Activated CD8-positive, alpha-beta T cell treated with anti-CD3 and anti-CD28 coated beads for 36 hours (primary cell): ENCODE results near the gene CCDC97. TPM values are rescaled to one million over a fixed set of nuclear protein-coding genes. Genes with fewer than 3 reads are reported as not detected.

ENCODE experiments used
- ATAC-seq: fragments of 200-7000 bp; cut with Tn5 transposase; one replicate; pipeline ENCODE4 v1.10.0; 2021; ENCODE audit warnings: mild to moderate bottlenecking, moderate library complexity
- CTCF ChIA-PET: fragments of 350-600 bp; sonication (Branson Sonifier 250); formaldehyde crosslinking; loops from one replicate; lab custom pipeline; 2021; ENCODE audit warnings: antibody characterized with exemption; lab: Charles Lee
- POLR2A ChIA-PET: fragments of 350-600 bp; sonication (Branson Sonifier 250); formaldehyde crosslinking; loops from one replicate; lab custom pipeline; 2021; ENCODE audit warnings: antibody characterized with exemption; lab: Charles Lee
- DNase-seq: peaks from one replicate; pipeline ENCODE4 v3.0.0-alpha.2; 2020
- H3K27ac Mint-ChIP-seq: one replicate; pipeline ENCODE4 v1.8.0; 2021; ENCODE audit warnings: mild to moderate bottlenecking, mixed read lengths
- H3K27me3 Mint-ChIP-seq: one replicate; pipeline ENCODE4 v1.8.0; 2021; ENCODE audit warnings: mixed read lengths
- H3K36me3 Mint-ChIP-seq: one replicate; pipeline ENCODE4 v1.8.0; 2021; ENCODE audit warnings: low read depth, mixed read lengths
- H3K4me1 Mint-ChIP-seq: one replicate; pipeline ENCODE4 v1.8.0; 2021; ENCODE audit warnings: low read depth, mixed read lengths
- H3K4me3 Mint-ChIP-seq: one replicate; pipeline ENCODE4 v1.8.0; 2021; ENCODE audit warnings: mild to moderate bottlenecking, moderate library complexity, mixed read lengths
- H3K9me3 Mint-ChIP-seq: one replicate; pipeline ENCODE4 v1.8.0; 2021; ENCODE audit warnings: mixed read lengths
- intact Hi-C: fragments of 100-400 bp; cut with micrococcal nuclease; formaldehyde crosslinking; loops from one replicate; pipeline ENCODE4 v1.10.0; 2022
- total RNA-seq, 2 experiments: library from RNA; stranded (reverse); gene quantifications; one replicate each; pipeline ENCODE4 v1.2.3, GENCODE V29; 2021
- TF ChIP-seq, protein P1 (sequence below): fragments of 200-600 bp; IDR thresholded peaks from one replicate; pipeline ENCODE4 v1.8.0; 2022; ENCODE audit warnings: antibody characterized with exemption, mild to moderate bottlenecking

CCDC97 gene
- total RNA-seq, 2 experiments from 2014 or later: 15.9 to 20.4 TPM

DNA sequence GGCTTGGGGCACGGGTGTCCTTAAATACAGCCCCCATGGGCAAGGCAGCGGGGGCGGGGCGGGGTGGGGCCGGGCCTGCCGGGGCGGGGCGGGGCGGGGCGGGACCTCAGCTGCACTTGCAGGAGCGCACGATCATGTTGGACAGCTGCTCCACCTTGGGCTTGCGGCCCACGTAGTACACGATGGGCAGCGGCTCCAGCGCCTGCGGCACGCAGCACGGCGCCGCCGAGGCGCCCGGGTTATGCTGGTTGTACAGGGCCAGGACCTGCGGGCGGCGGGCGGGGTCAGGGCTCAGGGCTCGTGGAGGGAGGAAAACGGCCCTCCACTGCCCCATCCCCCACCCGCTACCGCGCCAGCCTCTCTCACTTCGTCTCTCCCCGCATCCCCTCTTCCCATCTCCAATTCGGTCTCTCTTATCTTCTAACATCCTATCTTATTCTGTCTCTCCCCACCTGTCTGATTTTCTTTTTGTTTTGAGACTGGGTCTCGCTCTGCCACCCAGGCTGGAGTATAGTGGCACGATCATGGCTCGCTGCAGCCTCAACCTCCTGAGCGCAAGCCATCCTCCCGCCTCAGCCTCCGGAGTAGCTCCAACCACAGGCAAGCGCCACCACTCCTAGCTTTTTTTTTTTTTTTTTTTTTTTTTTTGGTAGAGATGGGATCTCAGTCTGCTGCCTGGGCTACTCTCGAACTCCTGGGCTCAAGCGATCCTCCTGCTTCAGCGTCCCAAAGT, 21.1 kb downstream of the CCDC97 start:
- POLR2A ChIA-PET: no interaction called here
- intact Hi-C loops: no loop called here
- TF ChIP-seq, protein P1, sequence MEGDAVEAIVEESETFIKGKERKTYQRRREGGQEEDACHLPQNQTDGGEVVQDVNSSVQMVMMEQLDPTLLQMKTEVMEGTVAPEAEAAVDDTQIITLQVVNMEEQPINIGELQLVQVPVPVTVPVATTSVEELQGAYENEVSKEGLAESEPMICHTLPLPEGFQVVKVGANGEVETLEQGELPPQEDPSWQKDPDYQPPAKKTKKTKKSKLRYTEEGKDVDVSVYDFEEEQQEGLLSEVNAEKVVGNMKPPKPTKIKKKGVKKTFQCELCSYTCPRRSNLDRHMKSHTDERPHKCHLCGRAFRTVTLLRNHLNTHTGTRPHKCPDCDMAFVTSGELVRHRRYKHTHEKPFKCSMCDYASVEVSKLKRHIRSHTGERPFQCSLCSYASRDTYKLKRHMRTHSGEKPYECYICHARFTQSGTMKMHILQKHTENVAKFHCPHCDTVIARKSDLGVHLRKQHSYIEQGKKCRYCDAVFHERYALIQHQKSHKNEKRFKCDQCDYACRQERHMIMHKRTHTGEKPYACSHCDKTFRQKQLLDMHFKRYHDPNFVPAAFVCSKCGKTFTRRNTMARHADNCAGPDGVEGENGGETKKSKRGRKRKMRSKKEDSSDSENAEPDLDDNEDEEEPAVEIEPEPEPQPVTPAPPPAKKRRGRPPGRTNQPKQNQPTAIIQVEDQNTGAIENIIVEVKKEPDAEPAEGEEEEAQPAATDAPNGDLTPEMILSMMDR: no peak
- Mint-ChIP-seq H3K27ac (no peak overlapping the region), H3K4me1 (peaks cover 57% of the 10 kb centered on the region), H3K27me3 (no peaks in the 10 kb centered on the region), H3K9me3 (no peaks in the 10 kb centered on the region), H3K36me3 (peaks cover 55% of the 10 kb centered on the region), H3K4me3 (no peak overlapping the region)
- no peak for DNase-seq
- CTCF ChIA-PET: no interaction called here
- no peak for ATAC-seq

GRCh38 chr19:41332000-41332399, 22.0 kb downstream of the CCDC97 start:
- DNase-seq: no peak
- TF ChIP-seq, protein P1: no peak
- no peaks in the 10 kb centered on the region for H3K9me3 Mint-ChIP-seq
- H3K36me3 Mint-ChIP-seq: peaks cover 49% of the 10 kb centered on the region
- peak overlapping the region; percentile 26 for H3K27ac Mint-ChIP-seq
- no peak for ATAC-seq
- CTCF ChIA-PET: no interaction called here
- intact Hi-C loops: no loop called here
- no peak overlapping the region for H3K4me3 Mint-ChIP-seq
- H3K4me1 Mint-ChIP-seq: peaks cover 49% of the 10 kb centered on the region
- H3K27me3 Mint-ChIP-seq: no peaks in the 10 kb centered on the region
- POLR2A ChIA-PET: interaction anchor here (0.8 to 2.1 kb wide), 2 partner anchors 16 to 96 kb away, joined by 3 to 5 read pairs; no protein-coding TSS in a partner anchor

DNA sequence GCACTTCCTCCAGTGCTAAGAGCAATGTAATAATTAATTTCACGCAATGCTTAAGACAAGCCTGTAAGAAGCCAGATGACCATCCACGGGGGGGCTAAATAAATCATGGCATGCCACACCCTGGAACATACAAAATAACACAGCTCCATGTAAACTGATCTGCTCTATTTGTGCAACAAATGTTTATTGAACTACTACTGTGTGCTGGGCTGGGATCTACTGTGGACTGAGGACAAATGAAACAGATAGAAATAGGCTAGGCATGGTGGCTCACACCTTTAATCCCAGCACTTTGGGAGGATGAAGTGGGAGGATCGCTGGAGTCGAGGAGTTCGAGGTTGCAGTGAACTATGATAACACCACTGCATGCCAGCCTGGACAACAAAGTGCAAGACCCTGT, 22.5 kb downstream of the CCDC97 start:
- ChIA-PET POLR2A (interaction anchor here (0.8 to 2.1 kb wide), 3 partner anchors 16 to 96 kb away, joined by 3 to 5 read pairs (median 3); no protein-coding TSS in a partner anchor), CTCF (no interaction called here)
- H3K27ac Mint-ChIP-seq: peak overlapping the region; percentile 26
- TF ChIP-seq, protein P1: no peak
- peaks cover 48% of the 10 kb centered on the region for H3K36me3 Mint-ChIP-seq
- no peak for DNase-seq
- H3K4me1 Mint-ChIP-seq: peaks cover 48% of the 10 kb centered on the region
- H3K9me3 Mint-ChIP-seq: no peaks in the 10 kb centered on the region
- no peak overlapping the region for H3K4me3 Mint-ChIP-seq
- no peak for ATAC-seq
- H3K27me3 Mint-ChIP-seq: no peaks in the 10 kb centered on the region
- intact Hi-C loops: no loop called here

- H3K4me3 Mint-ChIP-seq: no peak overlapping the region
- peak overlapping the region; percentile 34 for H3K27ac Mint-ChIP-seq
- POLR2A ChIA-PET: interaction anchor here (0.6 to 0.7 kb wide), 2 partner anchors 18 to 74 kb away, joined by 3 to 4 read pairs; partner anchors contain the start of gene TGFB1
- ATAC-seq (no peak), DNase-seq (no peak)
- H3K27me3 Mint-ChIP-seq: no peaks in the 10 kb centered on the region
- peaks cover 41% of the 10 kb centered on the region for H3K36me3 Mint-ChIP-seq
- intact Hi-C loops: no loop called here
- peaks cover 39% of the 10 kb centered on the region for H3K4me1 Mint-ChIP-seq
- no peaks in the 10 kb centered on the region for H3K9me3 Mint-ChIP-seq
- TF ChIP-seq, protein P1: no peak
- CTCF ChIA-PET: interaction anchor here (0.9 to 1.6 kb wide), 2 partner anchors 10 to 26 kb away, joined by 3 to 7 read pairs; no protein-coding TSS in a partner anchor
Observed at GRCh38 chr19:41334793-41335192, 24.8 kb downstream of the CCDC97 start.

DNA sequence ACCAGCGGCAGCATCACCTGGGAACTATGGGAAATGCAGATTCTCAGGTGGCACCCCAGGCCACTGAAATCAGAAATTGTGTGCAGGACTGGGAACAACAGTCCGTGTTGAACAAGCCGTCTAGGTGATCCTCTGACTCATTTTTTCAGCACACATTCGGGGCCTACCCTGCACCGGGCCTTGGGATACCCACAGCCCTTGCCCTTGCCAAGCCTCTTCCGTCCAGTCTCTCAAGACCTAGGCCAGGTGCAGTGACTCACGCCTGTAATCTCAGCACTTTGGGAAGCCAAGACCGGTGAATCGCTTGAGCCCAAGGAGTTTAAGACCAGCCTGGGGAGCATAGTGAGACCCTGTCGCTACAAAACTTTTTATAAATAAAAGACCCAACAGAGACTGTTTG, 25.5 kb downstream of the CCDC97 start:
- peaks cover 43% of the 10 kb centered on the region for H3K36me3 Mint-ChIP-seq
- no peak overlapping the region for H3K27ac Mint-ChIP-seq
- no peak overlapping the region for H3K4me3 Mint-ChIP-seq
- intact Hi-C loops: no loop called here
- DNase-seq (no peak), ATAC-seq (no peak)
- ChIA-PET POLR2A (interaction anchor here (0.6 to 1.0 kb wide), 2 partner anchors 9 to 14 kb away, joined by 3 to 4 read pairs; no protein-coding TSS in a partner anchor), CTCF (interaction anchor here (0.9 to 1.6 kb wide), 2 partner anchors 9 to 27 kb away, joined by 3 to 7 read pairs; no protein-coding TSS in a partner anchor)
- H3K27me3 Mint-ChIP-seq: no peaks in the 10 kb centered on the region
- H3K4me1 Mint-ChIP-seq: peaks cover 37% of the 10 kb centered on the region
- no peaks in the 10 kb centered on the region for H3K9me3 Mint-ChIP-seq
- TF ChIP-seq, protein P1: no peak
